Stimulated activated CD8-positive, alpha-beta memory T cell treated with anti-CD3 and anti-CD28 coated beads, Interleukin-7, amount 100 ng/mL, for 24 hours (primary cell): Measurements from ENCODE around the gene DBP.
"Not testable (repeated sequence)": the region's sequence is repeated elsewhere in the genome, so short reads cannot be mapped to it uniquely, and the experiment has no call there.

Source experiments
- DNase-seq: peaks from one replicate; pipeline ENCODE4 v3.0.0-alpha.2; 2020; ENCODE audit warnings: low read depth

The DBP gene

GRCh38 chr19:48636859-48637448 is at the start of gene DBP:
Gene DBP (minus strand): TSS chr19:48637379. CDS start chr19:48636994, 385 bp downstream.
- DNase-seq, result no peak

GRCh38 chr19:48686637-48687036 is 49.5 kb upstream of the DBP start:
- DNase-seq, result not testable (repeated sequence)

- no peak for DNase-seq
These were observed 48.9 kb upstream of the DBP start for GRCh38 chr19:48686088-48686487.

- no peak for DNase-seq
These were observed 48.4 kb upstream of the DBP start for GRCh38 chr19:48685583-48685982.

GRCh38 chr19:48683349-48683748 is 46.2 kb upstream of the DBP start:
- DNase-seq, result peak; percentile 12

GRCh38 chr19:48681127-48681470 is 43.9 kb upstream of the DBP start:
- DNase-seq, result no peak

GRCh38 chr19:48680436-48681126 is 43.4 kb upstream of the DBP start:
- DNase-seq, result no peak

- DNase-seq, result not testable (repeated sequence)
These were observed 42.8 kb upstream of the DBP start for GRCh38 chr19:48680006-48680405.

- DNase-seq, result no peak
These were observed 41.0 kb upstream of the DBP start for GRCh38 chr19:48678201-48678600.

GRCh38 chr19:48676887-48677286 is 39.7 kb upstream of the DBP start:
- DNase-seq, result no peak

- no peak for DNase-seq
These were observed 39.3 kb upstream of the DBP start for GRCh38 chr19:48676487-48676886.

- DNase-seq, result peak; percentile 35
These were observed 38.0 kb upstream of the DBP start for GRCh38 chr19:48674921-48675824.

GRCh38 chr19:48674216-48674809 is 37.1 kb upstream of the DBP start:
- no peak for DNase-seq

- no peak for DNase-seq
These were observed 36.4 kb upstream of the DBP start for GRCh38 chr19:48673436-48674100.

- DNase-seq, result no peak
These were observed 35.8 kb upstream of the DBP start, which contains the start of gene NTN5 for GRCh38 chr19:48672994-48673393. Gene NTN5 (minus strand): TSS chr19:48673017. CDS start chr19:48670986, 2,031 bp downstream.

GRCh38 chr19:48671446-48671995 is 34.3 kb upstream of the DBP start:
- DNase-seq, result no peak

- no peak for DNase-seq
These were observed 33.7 kb upstream of the DBP start for GRCh38 chr19:48670699-48671445.

- DNase-seq, result no peak
These were observed 32.9 kb upstream of the DBP start for GRCh38 chr19:48669903-48670668.

GRCh38 chr19:48668761-48669160 is 31.6 kb upstream of the DBP start:
- DNase-seq, result no peak

GRCh38 chr19:48668332-48668731 is 31.2 kb upstream of the DBP start:
- DNase-seq, result no peak
